A172 (cell line): ENCODE measurements around the gene NFIA. TPM values are rescaled to one million over a fixed set of nuclear protein-coding genes. Genes with fewer than 3 reads are reported as not detected.
A peak's percentile ranks its signal among the peaks of the same experiment; 100 is the strongest.
"Not testable (repeated sequence)": the region's sequence is repeated elsewhere in the genome, so short reads cannot be mapped to it uniquely, and the experiment has no call there.

ENCODE experiments used
- DNase-seq: peaks from one replicate; pipeline ENCODE4 v3.0.0-alpha.2; 2015; ENCODE audit warnings: low spot score
- total RNA-seq: library from RNA; depleted of rRNA; stranded (reverse); fragments of >200 nt; shearing (Covaris generic); gene quantifications from 2 replicates; pipeline ENCODE4 v1.2.3, GENCODE V29; 2014

The NFIA gene
- total RNA-seq, 1 experiment from 2014 or later: 0.22 TPM

- no peak for DNase-seq
These were observed 370.0 kb downstream of the NFIA start for GRCh38 chr1:61452176-61453035.

DNA sequence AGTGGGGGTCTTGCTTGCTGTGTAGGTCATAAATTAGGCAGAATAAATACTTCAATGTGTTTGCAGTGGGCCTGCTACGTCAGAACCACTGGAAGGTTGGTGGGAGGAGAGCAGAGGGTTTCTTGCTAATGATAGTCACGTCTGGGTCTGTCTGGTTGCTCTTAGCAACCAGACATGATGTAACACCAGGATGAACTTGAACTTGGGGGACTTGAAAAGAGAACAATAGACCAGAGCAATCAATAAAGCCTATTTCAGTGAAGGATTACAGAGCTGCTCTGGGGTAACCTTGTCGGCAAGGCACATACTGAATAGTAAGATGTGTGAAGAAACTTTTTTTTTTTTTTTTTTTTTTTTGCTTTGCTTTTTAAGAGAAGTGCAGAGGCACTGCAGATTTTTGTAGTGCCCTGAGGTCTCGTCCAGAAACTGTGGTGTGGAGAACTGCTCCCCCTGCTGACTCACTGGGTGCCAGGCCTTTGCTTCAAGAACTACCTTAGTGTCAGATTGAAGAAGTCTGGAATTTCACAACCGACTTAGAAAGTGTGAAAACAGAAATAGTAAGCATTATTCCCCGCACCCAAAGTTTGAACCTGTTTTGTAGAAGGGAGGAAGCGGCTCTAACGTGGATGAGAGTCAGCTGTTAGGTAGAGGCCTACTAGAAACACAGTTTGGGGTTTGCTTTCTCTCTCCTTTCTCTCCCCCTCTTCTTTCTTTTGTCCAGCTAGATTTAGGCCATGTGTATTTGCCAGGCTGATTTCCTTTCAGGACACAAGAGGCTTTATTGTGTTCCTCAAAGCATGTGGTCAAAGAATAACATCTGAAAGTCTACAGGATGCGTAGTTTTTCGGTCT, 371.0 kb downstream of the NFIA start:
- DNase-seq: peak; percentile 76

DNA sequence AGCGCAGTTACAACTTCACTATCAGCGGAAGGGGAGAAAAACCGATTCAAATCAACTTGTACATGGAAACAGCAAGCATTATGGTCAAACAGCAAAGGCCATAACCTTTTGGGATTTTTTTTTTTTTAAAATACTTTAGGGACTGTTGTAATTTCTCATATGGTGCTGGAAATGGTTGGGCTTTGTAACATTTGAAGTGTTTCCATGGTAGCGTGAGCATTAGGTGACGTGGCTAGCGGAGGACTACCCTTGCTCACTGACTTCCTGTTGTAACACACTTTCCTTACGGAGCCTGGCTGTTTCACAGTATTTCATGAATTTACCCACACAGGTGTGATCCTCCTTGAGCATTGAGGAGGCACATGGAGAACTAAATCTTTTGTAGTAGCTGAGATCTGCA, 373.0 kb downstream of the NFIA start:
- no peak for DNase-seq

DNA sequence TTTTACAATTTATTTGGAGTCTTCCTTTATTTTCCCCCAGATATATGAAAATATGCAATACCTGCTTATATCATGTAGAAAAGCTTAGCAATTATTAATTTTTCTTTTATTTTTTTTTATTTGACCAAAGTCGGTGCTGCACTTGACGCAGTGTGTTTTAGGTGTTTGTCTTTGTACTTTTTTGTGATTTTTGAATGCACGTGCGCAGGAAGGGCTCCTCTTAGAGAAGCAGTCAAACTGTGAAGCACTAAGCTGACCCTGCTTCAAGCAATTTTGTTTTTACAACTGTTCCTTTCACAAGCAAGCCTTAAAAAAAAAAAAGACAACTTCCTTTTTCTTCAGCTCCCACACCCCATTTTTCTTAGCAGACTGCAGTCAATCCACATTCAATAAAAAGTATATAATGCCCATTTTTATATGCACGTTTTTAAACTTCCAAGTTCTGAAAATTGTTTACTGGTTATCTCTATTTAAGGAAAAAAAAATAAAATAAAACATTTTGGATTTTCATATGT, 375.2 kb downstream of the NFIA start:
- no peak for DNase-seq

- DNase-seq: no peak
These were observed 377.0 kb downstream of the NFIA start for GRCh38 chr1:61459345-61459744.

- no peak for DNase-seq
These were observed 377.8 kb downstream of the NFIA start for GRCh38 chr1:61460191-61460590.

- DNase-seq: no peak
These were observed 379.3 kb downstream of the NFIA start for GRCh38 chr1:61461406-61462384.

DNA sequence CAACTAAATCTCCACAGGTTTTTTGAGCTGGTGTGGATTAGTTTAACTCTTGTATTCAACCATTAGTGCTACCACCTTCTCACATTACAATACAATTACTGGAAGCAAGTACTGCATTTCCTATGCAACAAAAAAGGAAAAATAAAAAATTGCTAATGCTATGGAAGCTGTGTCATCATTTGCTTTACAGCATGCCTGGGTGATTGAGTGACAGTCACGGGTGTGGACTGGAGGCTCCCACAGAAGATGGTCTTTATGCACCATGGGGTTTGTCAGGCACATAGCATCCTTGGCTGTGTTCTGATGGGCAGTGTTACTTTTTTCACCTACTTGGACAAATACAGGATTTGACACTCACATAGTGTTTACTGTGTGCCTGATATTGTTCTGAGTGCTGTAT, 380.3 kb downstream of the NFIA start:
- no peak for DNase-seq

GRCh38 chr1:61463220-61463619, 380.9 kb downstream of the NFIA start:
- DNase-seq: no peak

GRCh38 chr1:61467836-61468235, 385.5 kb downstream of the NFIA start:
- DNase-seq: not testable (repeated sequence)

GRCh38 chr1:61469365-61469764, 387.0 kb downstream of the NFIA start:
- no peak for DNase-seq

DNA sequence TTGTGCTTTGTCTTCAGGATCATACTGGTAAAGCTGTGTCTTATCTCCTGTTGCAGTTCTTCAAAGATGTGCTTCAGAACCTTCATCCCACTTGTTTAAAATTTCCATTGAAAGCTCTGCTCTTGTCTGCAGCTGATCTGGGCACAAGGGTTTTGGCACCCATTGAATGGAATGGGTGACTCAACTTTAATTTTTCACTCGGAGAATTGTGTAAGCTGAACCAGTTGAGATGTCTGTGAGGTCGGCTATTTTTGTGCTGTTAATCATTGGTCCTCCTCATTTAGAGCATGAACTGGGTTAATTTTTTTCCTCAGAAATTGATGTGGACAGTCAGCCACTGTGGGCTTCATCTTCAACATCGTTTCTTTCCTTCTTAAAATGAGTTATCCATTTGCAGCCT, 390.5 kb downstream of the NFIA start:
- no peak for DNase-seq

- no peak for DNase-seq
These were observed 392.0 kb downstream of the NFIA start for GRCh38 chr1:61474269-61474817.

DNA sequence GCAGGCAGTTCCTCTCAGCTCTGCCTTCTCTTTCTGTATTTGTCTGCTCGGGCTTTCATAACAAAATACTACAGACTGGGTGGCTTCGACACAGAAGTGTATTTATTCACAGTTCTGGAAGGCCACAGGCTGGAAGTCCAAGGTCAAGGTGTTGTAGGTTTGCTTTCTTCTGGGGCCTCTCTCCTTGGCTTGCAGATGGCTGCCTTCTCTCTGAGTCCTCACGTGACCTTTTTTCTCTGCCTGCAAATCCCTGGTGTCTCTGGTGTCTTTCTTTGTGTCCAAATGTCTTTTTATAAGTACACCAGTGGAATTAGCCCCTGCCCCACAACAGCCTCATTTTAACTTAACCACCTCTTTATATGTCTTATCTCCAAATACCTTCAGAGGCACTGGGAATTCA, 392.6 kb downstream of the NFIA start:
- DNase-seq: no peak

DNA sequence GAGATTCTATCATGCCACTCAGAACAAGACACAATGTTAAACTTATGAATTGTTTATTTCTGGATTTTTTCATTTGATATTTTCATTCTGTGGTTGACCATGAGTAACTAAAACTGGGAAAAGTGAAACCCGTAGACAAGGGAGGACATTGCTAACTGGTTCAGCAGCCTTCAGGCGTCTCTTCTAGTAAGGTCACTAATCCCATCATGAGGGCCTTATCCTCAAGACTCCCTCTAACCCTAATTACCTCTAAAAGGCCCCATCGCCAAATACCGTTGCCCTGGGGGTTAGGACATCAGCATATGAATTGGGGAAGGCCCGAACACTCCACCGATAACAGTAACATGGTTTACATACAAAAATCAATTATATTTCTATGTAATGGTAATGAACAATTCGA, 394.9 kb downstream of the NFIA start:
- DNase-seq: no peak

GRCh38 chr1:61480273-61480935, 398.0 kb downstream of the NFIA start:
- DNase-seq: no peak

- DNase-seq: peak; percentile 57
These were observed 399.0 kb downstream of the NFIA start for GRCh38 chr1:61481315-61481715.

- no peak for DNase-seq
These were observed 399.9 kb downstream of the NFIA start for GRCh38 chr1:61482170-61482734.

- peak; percentile 56 for DNase-seq
These were observed 404.6 kb downstream of the NFIA start for GRCh38 chr1:61486783-61487536.
